K562 (cell line): ENCODE measurements around the gene CREG1. TPM values are rescaled to one million over a fixed set of nuclear protein-coding genes. Genes with fewer than 3 reads are reported as not detected.

ENCODE experiments used
- ATF1 ChIP-seq, 2 experiments: fragments of 450-650 bp in 1 of 2; IDR thresholded peaks; 2 replicates each; pipeline ENCODE4 v1.6.1; 2016; ENCODE audit warnings: missing compliant biosample characterization in 1 of 2, missing genetic modification characterization in 1 of 2
- ELF4 ChIP-seq: fragments of 450-650 bp; formaldehyde crosslinking; IDR thresholded peaks from 2 replicates; pipeline ENCODE4 v1.4.0; 2022; ENCODE audit warnings: missing genetic modification characterization
- EP300 ChIP-seq: IDR thresholded peaks from 2 replicates; pipeline ENCODE4 v1.6.1; 2012; ENCODE audit warnings: low read length, improper control_type of control experiment
- ETV6 ChIP-seq, 3 experiments: fragments of 150-350 bp in 1 of 3; sonication (generic) in 1 of 3; formaldehyde crosslinking in 1 of 3; IDR thresholded peaks; 2 replicates each; pipeline versions ENCODE4 v1.6.1 to v1.8.0; 2014 to 2022; ENCODE audit warnings: borderline replicate concordance in 2 of 3, low read depth in 2 of 3, antibody characterized with exemption in 1 of 3, low read length in 1 of 3, mild to moderate bottlenecking in 1 of 3, missing genetic modification reagents in 1 of 3
- HDAC8 ChIP-seq: fragments of 450-650 bp; IDR thresholded peaks from 2 replicates; pipeline ENCODE4 v1.6.1; 2016; ENCODE audit warnings: mild to moderate bottlenecking, missing genetic modification characterization, moderate library complexity, missing compliant biosample characterization
- HNRNPL ChIP-seq: fragments of 200-400 bp; formaldehyde crosslinking; IDR thresholded peaks from 2 replicates; pipeline ENCODE4 v1.6.1; 2017; ENCODE audit warnings: low read depth, mild to moderate bottlenecking, low read length
- JUNB ChIP-seq: fragments of 450-650 bp; formaldehyde crosslinking; conservative IDR thresholded peaks from 2 replicates; pipeline ENCODE4 v1.4.0; 2020; ENCODE audit warnings: mild to moderate bottlenecking
- MITF ChIP-seq: IDR thresholded peaks from 2 replicates; pipeline ENCODE4 v1.6.1; 2014; ENCODE audit warnings: antibody characterized with exemption
- RBM34 ChIP-seq: fragments of 200-400 bp; formaldehyde crosslinking; IDR thresholded peaks from 2 replicates; pipeline ENCODE4 v1.6.1; 2018; ENCODE audit warnings: low read length, borderline replicate concordance; ENCODE audit not compliant: insufficient read depth
- RFX1 ChIP-seq: fragments of 450-650 bp; IDR thresholded peaks from 2 replicates; pipeline ENCODE4 v1.6.1; 2016; ENCODE audit warnings: mild to moderate bottlenecking, moderate library complexity
- RFX5 ChIP-seq: IDR thresholded peaks from 2 replicates; pipeline ENCODE4 v1.6.1; 2011; ENCODE audit warnings: low read depth, mild to moderate bottlenecking, improper control_type of control experiment, low read length
- SREBF1 ChIP-seq: fragments of 150-350 bp; IDR thresholded peaks from 2 replicates; pipeline ENCODE4 v1.6.1; 2014; ENCODE audit warnings: antibody characterized with exemption, low read depth, low read length, borderline replicate concordance
- TOE1 ChIP-seq, 2 experiments: fragments of 450-650 bp in 1 of 2; sonication (generic) in 1 of 2; formaldehyde crosslinking in 1 of 2; IDR thresholded peaks; 2 replicates each; pipeline versions ENCODE4 v1.7.1 to v1.8.0; 2016 to 2022; ENCODE audit warnings: borderline replicate concordance in 2 of 2, mild to moderate bottlenecking in 2 of 2, antibody characterized with exemption in 1 of 2, inconsistent platforms in 1 of 2, low read depth in 1 of 2, missing genetic modification reagents in 1 of 2, moderate library complexity in 1 of 2
- polyA plus RNA-seq, 8 experiments: library from polyadenylated mRNA; depleted of rRNA in 4 of 8; stranded (reverse) in 5 of 8; unstranded in 3 of 8; fragments of >200 nt; fragmentation: Nextera tagmentation in 2 of 8; fragmentation: Illumina TruSeq in 1 of 8; extraction: Ambion mirVana in 2 of 8; extraction: Trizol in 1 of 8; gene quantifications; 2 replicates each; pipeline versions ENCODE4 v1.2.1 to v1.2.3, GENCODE V29; 2011 to 2014; ENCODE audit warnings: inconsistent platforms in 1 of 8, missing spikeins in 1 of 8
- total RNA-seq, 7 experiments: library from RNA; depleted of rRNA in 6 of 7; stranded (reverse); fragments of >200 nt in 6 of 7; fragmentation: Illumina TruSeq in 2 of 7; extraction: Trizol in 2 of 7; gene quantifications; 2 replicates each; pipeline versions ENCODE4 v1.2.1 to v1.2.3, GENCODE V29; 2011 to 2021; ENCODE audit warnings: low replicate concordance in 1 of 7
- TF ChIP-seq, protein P1 (sequence below): IDR thresholded peaks from 2 replicates; pipeline ENCODE4 v1.6.1; 2012; ENCODE audit warnings: low read depth, low read length, improper control_type of control experiment, borderline replicate concordance
- TF ChIP-seq, protein P2 (sequence below): fragments of 200-800 bp; sonication (Bioruptor generic); IDR thresholded peaks from 2 replicates; pipeline ENCODE4 v1.6.1; 2017; ENCODE audit warnings: missing genetic modification characterization, missing compliant biosample characterization
- TF ChIP-seq, protein P3 (sequence below): fragments of 250-450 bp; sonication (Bioruptor Pico); IDR thresholded peaks from 2 replicates; pipeline ENCODE4 v1.9.0; 2021; ENCODE audit warnings: mild to moderate bottlenecking, inconsistent platforms

Gene CREG1
- total and polyA plus RNA-seq, 9 of the 15 experiments (the other 6 are each of a cell fraction or from before 2014, with no cell fraction given), result 45.7 to 272 (median 161) TPM

DNA sequence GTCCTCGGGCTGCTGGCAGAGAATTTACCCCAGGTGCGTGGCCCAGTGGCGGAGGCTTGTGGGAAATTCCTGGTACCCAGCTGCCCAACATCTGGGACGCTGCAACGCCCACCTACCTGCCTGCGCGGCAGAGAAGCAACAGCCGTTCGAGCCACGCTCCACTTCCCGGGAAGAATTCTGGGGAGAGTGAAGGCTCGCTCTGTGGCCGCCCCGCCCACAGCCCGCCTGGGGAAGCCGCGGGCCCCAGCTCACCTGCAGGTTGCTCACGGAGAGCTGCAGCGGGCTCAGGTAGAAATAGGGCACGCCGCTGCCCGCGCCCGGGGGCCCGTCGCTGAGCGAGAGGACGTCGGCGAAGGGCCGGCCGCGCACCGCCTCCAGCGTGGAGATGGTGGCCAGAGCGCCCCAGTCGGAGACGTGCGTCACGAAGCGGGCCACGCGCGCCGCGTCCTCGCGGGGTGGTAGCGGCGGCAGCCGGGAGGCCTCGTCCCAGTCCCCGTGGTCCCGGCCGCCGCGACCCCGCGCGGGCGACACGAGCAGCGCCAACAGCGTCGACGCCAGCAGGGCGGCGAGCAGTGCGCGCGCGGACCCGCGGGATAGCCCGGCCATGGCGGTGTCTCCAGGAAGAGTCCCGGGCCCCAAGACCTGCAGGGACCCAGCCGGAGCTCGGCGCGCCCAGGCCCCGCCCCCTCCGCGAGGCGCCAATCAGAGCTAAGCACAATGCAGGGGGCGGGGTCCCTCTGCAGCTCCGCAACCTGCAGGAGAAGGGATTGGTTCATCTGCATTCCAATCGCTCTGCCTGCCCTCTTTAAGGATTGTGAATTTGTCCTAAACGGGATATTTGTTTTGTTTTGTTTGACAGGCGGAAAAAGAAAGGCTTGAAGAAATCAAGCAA is at the start of gene CREG1 (continued):
- no peak for TF ChIP-seq RBM34
- TF ChIP-seq, protein P1, sequence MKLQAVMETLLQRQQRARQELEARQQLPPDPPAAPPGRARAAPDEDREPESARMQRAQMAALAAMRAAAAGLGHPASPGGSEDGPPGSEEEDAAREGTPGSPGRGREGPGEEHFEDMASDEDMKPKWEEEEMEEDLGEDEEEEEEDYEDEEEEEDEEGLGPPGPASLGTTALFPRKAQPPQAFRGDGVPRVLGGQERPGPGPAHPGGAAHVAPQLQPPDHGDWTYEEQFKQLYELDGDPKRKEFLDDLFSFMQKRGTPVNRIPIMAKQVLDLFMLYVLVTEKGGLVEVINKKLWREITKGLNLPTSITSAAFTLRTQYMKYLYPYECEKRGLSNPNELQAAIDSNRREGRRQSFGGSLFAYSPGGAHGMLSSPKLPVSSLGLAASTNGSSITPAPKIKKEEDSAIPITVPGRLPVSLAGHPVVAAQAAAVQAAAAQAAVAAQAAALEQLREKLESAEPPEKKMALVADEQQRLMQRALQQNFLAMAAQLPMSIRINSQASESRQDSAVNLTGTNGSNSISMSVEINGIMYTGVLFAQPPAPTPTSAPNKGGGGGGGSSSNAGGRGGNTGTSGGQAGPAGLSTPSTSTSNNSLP, result no peak
- TF ChIP-seq JUNB (CRISPR knock-in tag), result no peak
- peak; percentile 71; the same call in 1 of the 2 replicates for TF ChIP-seq HNRNPL
- 0 out of 2 replicates have a peak, but pooled peaks have one; percentile 9 for TF ChIP-seq EP300
- TF ChIP-seq ETV6 (IDR thresholded peaks at IDR 0.05; ENCODE audit: borderline replicate concordance in 1 of 2, low read depth in 2 of 2, low read length in 1 of 2), result no peak
- peak; percentile 74; the same call in 1 of the 2 replicates for TF ChIP-seq ETV6 (CRISPR knock-in tag; IDR thresholded peaks at IDR 0.05; ENCODE audit: borderline replicate concordance)
- peak; percentile 45; the same call in 1 of the 2 replicates for TF ChIP-seq SREBF1
- no peak for TF ChIP-seq RFX1
- TF ChIP-seq RFX5, result no peak
- no peak for TF ChIP-seq ELF4 (CRISPR knock-in tag)
- TF ChIP-seq MITF, result 0 out of 2 replicates have a peak, but pooled peaks have one; percentile 59
- TF ChIP-seq, protein P2, sequence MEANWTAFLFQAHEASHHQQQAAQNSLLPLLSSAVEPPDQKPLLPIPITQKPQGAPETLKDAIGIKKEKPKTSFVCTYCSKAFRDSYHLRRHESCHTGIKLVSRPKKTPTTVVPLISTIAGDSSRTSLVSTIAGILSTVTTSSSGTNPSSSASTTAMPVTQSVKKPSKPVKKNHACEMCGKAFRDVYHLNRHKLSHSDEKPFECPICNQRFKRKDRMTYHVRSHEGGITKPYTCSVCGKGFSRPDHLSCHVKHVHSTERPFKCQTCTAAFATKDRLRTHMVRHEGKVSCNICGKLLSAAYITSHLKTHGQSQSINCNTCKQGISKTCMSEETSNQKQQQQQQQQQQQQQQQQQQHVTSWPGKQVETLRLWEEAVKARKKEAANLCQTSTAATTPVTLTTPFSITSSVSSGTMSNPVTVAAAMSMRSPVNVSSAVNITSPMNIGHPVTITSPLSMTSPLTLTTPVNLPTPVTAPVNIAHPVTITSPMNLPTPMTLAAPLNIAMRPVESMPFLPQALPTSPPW (CRISPR knock-in tag), result peak; percentile 65
- no peak for TF ChIP-seq TOE1 (IDR thresholded peaks at IDR 0.05; ENCODE audit: borderline replicate concordance)
- TF ChIP-seq TOE1 (CRISPR knock-in tag; IDR thresholded peaks at IDR 0.05; ENCODE audit: borderline replicate concordance, low read depth), result peak; percentile 75; the same call in 1 of the 2 replicates
- no peak for TF ChIP-seq ATF1 (CRISPR knock-in tag; IDR thresholded peaks at IDR 0.05)
- TF ChIP-seq ATF1 (tag; IDR thresholded peaks at IDR 0.05), result peak; percentile 88
- TF ChIP-seq HDAC8, result peak; percentile 65; the same call in 1 of the 2 replicates
- TF ChIP-seq, protein P3, sequence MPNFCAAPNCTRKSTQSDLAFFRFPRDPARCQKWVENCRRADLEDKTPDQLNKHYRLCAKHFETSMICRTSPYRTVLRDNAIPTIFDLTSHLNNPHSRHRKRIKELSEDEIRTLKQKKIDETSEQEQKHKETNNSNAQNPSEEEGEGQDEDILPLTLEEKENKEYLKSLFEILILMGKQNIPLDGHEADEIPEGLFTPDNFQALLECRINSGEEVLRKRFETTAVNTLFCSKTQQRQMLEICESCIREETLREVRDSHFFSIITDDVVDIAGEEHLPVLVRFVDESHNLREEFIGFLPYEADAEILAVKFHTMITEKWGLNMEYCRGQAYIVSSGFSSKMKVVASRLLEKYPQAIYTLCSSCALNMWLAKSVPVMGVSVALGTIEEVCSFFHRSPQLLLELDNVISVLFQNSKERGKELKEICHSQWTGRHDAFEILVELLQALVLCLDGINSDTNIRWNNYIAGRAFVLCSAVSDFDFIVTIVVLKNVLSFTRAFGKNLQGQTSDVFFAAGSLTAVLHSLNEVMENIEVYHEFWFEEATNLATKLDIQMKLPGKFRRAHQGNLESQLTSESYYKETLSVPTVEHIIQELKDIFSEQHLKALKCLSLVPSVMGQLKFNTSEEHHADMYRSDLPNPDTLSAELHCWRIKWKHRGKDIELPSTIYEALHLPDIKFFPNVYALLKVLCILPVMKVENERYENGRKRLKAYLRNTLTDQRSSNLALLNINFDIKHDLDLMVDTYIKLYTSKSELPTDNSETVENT (CRISPR knock-in tag), result peak; percentile 90
